DND-41 (cell line): ENCODE results near the gene PIK3AP1.
"Not testable (repeated sequence)": the region's sequence is repeated elsewhere in the genome, so short reads cannot be mapped to it uniquely, and the experiment has no call there.

Experiments
- ATAC-seq: fragments of 200-7000 bp; cut with Tn5 transposase; 3 replicates; pipeline ENCODE4 v1.9.1; 2021; ENCODE audit warnings: low read depth; ENCODE audit not compliant: insufficient read depth
- DNase-seq: peaks from one replicate; pipeline ENCODE4 v3.0.0-alpha.2; 2020
- H2AFZ ChIP-seq: 2 replicates; pipeline ENCODE4 v1.6.0; 2012; ENCODE audit warnings: low read depth, low read length
- H3K27ac ChIP-seq: 2 replicates; pipeline ENCODE4 v1.5.1; 2012; ENCODE audit warnings: low read length, inconsistent platforms
- H3K27me3 ChIP-seq: fragments of 200-600 bp; sonication (generic); 2 replicates; pipeline ENCODE4 v1.6.0; 2012; ENCODE audit warnings: low read length, mild to moderate bottlenecking, inconsistent platforms; ENCODE audit not compliant: insufficient read depth, poor library complexity
- H3K36me3 ChIP-seq: 2 replicates; pipeline ENCODE4 v1.5.1; 2012; ENCODE audit warnings: low read length, inconsistent platforms; ENCODE audit not compliant: insufficient read depth
- H3K4me1 ChIP-seq: 2 replicates; pipeline ENCODE4 v1.5.1; 2012; ENCODE audit warnings: mild to moderate bottlenecking, low read length; ENCODE audit not compliant: insufficient read depth
- H3K4me2 ChIP-seq: 2 replicates; pipeline ENCODE4 v1.6.0; 2012; ENCODE audit warnings: mild to moderate bottlenecking, moderate library complexity, low read length, inconsistent platforms; ENCODE audit not compliant: insufficient read depth
- H3K4me3 ChIP-seq, 2 experiments: fragments of 200-600 bp in 1 of 2; shearing (Covaris generic) in 1 of 2; 2 replicates each; pipeline ENCODE4 v1.5.1; 2012 to 2016; ENCODE audit warnings: inconsistent platforms in 2 of 2, low read length in 2 of 2, mild to moderate bottlenecking in 2 of 2, low read depth in 1 of 2, moderate library complexity in 1 of 2
- H3K79me2 ChIP-seq: 2 replicates; pipeline ENCODE4 v1.6.0; 2012; ENCODE audit warnings: low read length, inconsistent platforms; ENCODE audit not compliant: insufficient read depth
- H3K9ac ChIP-seq: 2 replicates; pipeline ENCODE4 v1.6.0; 2012; ENCODE audit warnings: low read depth, mild to moderate bottlenecking, inconsistent platforms, low read length, moderate library complexity
- H3K9me3 ChIP-seq: 2 replicates; pipeline ENCODE4 v1.5.1; 2012; ENCODE audit warnings: low read length, moderate library complexity, mild to moderate bottlenecking, inconsistent platforms; ENCODE audit not compliant: insufficient read depth, severe bottlenecking
- H4K20me1 ChIP-seq: 2 replicates; pipeline ENCODE4 v1.6.0; 2012; ENCODE audit warnings: low read length; ENCODE audit not compliant: insufficient read depth
- CTCF ChIP-seq: IDR thresholded peaks from 2 replicates; pipeline ENCODE4 v1.5.1; 2012; ENCODE audit warnings: borderline replicate concordance, low read length, moderate library complexity, mild to moderate bottlenecking; ENCODE audit not compliant: poor library complexity, severe bottlenecking; ENCODE audit errors: extremely low read depth
- EZH2 ChIP-seq: IDR thresholded peaks from 3 replicates; pipeline ENCODE4 v1.6.1; 2012; ENCODE audit warnings: borderline replicate concordance, low read depth, mild to moderate bottlenecking, moderate library complexity, low read length, inconsistent platforms; ENCODE audit not compliant: severe bottlenecking

Gene PIK3AP1

GRCh38 chr10:96746503-96746902 is 26.2 kb upstream of the PIK3AP1 start:
- no peak overlapping the region for H3K27ac ChIP-seq
- H3K27me3 ChIP-seq = no peaks in the 10 kb centered on the region
- ATAC-seq (no peak), DNase-seq (no peak)
- H3K79me2 ChIP-seq = no peaks in the 10 kb centered on the region
- TF ChIP-seq EZH2 (no peak), CTCF (no peak)
- no peaks in the 10 kb centered on the region for H3K9me3 ChIP-seq
- H3K4me2 ChIP-seq = no peak overlapping the region
- no peaks in the 10 kb centered on the region for H4K20me1 ChIP-seq
- no peaks in the 10 kb centered on the region for H3K36me3 ChIP-seq
- H3K9ac ChIP-seq = no peak overlapping the region
- H2AFZ ChIP-seq = no peak overlapping the region
- H3K4me1 ChIP-seq = no peaks in the 10 kb centered on the region
- no peak overlapping the region for H3K4me3 ChIP-seq

GRCh38 chr10:96745950-96746349 is 25.6 kb upstream of the PIK3AP1 start:
- DNase-seq (no peak), ATAC-seq (no peak)
- H3K4me2 ChIP-seq = no peak overlapping the region
- no peak overlapping the region for H3K4me3 ChIP-seq
- no peaks in the 10 kb centered on the region for H3K4me1 ChIP-seq
- no peak overlapping the region for H3K27ac ChIP-seq
- H2AFZ ChIP-seq = no peak overlapping the region
- no peaks in the 10 kb centered on the region for H4K20me1 ChIP-seq
- H3K9me3 ChIP-seq = no peaks in the 10 kb centered on the region
- TF ChIP-seq EZH2 = no peak
- TF ChIP-seq CTCF = no peak
- no peaks in the 10 kb centered on the region for H3K36me3 ChIP-seq
- H3K27me3 ChIP-seq = no peaks in the 10 kb centered on the region
- H3K9ac ChIP-seq = no peak overlapping the region
- no peaks in the 10 kb centered on the region for H3K79me2 ChIP-seq

GRCh38 chr10:96743988-96744585 is 23.8 kb upstream of the PIK3AP1 start:
- H4K20me1 ChIP-seq = no peaks in the 10 kb centered on the region
- H3K4me2 ChIP-seq = no peak overlapping the region
- no peaks in the 10 kb centered on the region for H3K4me1 ChIP-seq
- H3K9ac ChIP-seq = no peak overlapping the region
- H3K4me3 ChIP-seq = no peak overlapping the region
- no peak for ATAC-seq
- no peaks in the 10 kb centered on the region for H3K36me3 ChIP-seq
- no peaks in the 10 kb centered on the region for H3K9me3 ChIP-seq
- H3K79me2 ChIP-seq = no peaks in the 10 kb centered on the region
- TF ChIP-seq EZH2 (no peak), CTCF (peak; percentile 32)
- H3K27me3 ChIP-seq = no peaks in the 10 kb centered on the region
- H3K27ac ChIP-seq = no peak overlapping the region
- DNase-seq = no peak
- no peak overlapping the region for H2AFZ ChIP-seq

GRCh38 chr10:96741557-96741956 is 21.2 kb upstream of the PIK3AP1 start:
- not testable (repeated sequence) for H3K4me1 ChIP-seq, H3K9ac ChIP-seq, H3K9me3 ChIP-seq, H3K4me3 ChIP-seq, DNase-seq, H3K4me2 ChIP-seq, H3K36me3 ChIP-seq, H3K27ac ChIP-seq, H3K27me3 ChIP-seq, H3K79me2 ChIP-seq, H2AFZ ChIP-seq, H4K20me1 ChIP-seq, ATAC-seq
